Esophagus squamous epithelium (tissue), 5 donors: Measurements from ENCODE around the gene RAB40C. TPM values are rescaled to one million over a fixed set of nuclear protein-coding genes. Genes with fewer than 3 reads are reported as not detected.
A peak's percentile ranks its signal among the peaks of the same experiment; 100 is the strongest.

ENCODE experiments used
- DNase-seq: peaks from one replicate; lab custom pipeline; 2025; lab: John Stamatoyannopoulos, UW
- H3K27ac ChIP-seq, 4 donors: fragments of 200-600 bp; sonication (generic); one replicate each; pipeline ENCODE4 v1.5.1; 2016 to 2019; ENCODE audit warnings: mild to moderate bottlenecking in 1 of 4
- H3K27me3 ChIP-seq, 4 donors: fragments of 200-600 bp; sonication (generic); 1 replicate in 3 of 4; 2 replicates in 1 of 4; pipeline versions ENCODE4 v1.5.1 to v1.6.0; 2017 to 2021; ENCODE audit warnings: antibody characterized with exemption in 1 of 4
- H3K36me3 ChIP-seq, 3 donors: fragments of 200-600 bp; sonication (generic); one replicate each; pipeline ENCODE4 v1.5.1; 2016 to 2019
- H3K4me1 ChIP-seq, 3 donors: fragments of 200-600 bp; sonication (generic); one replicate each; pipeline ENCODE4 v1.5.1; 2017 to 2019
- H3K4me3 ChIP-seq, 4 donors: fragments of 200-600 bp; sonication (generic); 1 replicate in 3 of 4; 2 replicates in 1 of 4; pipeline ENCODE4 v1.5.1; 2016 to 2019; ENCODE audit warnings: mild to moderate bottlenecking in 2 of 4, moderate library complexity in 1 of 4
- H3K9me3 ChIP-seq, 3 donors: fragments of 200-600 bp; sonication (generic); one replicate each; pipeline ENCODE4 v1.5.1; 2016 to 2019
- POLR2A ChIP-seq, 4 donors: fragments of 450-650 bp; IDR thresholded peaks; one replicate each; pipeline ENCODE4 v1.6.1; 2017; ENCODE audit warnings: antibody characterized with exemption in 4 of 4, mild to moderate bottlenecking in 4 of 4, moderate library complexity in 3 of 4
- WGBS, 2 donors: methylation state at CpG; one replicate each; pipeline ENCODE4 v1.1.5; 2018; 5-methylcytosine and 5-hydroxymethylcytosine counted together
- intact Hi-C: fragments of 100-400 bp; cut with DNase I; formaldehyde crosslinking; loops from one replicate; pipeline ENCODE4 v1.15.0; 2022
- total RNA-seq, 4 donors: library from RNA; depleted of rRNA; stranded (reverse); fragments of >200 nt; gene quantifications; one replicate each; pipeline ENCODE4 v1.1.0, GENCODE V29; 2016
- TF ChIP-seq, protein P1 (sequence below), 6 experiments: fragments of 450-650 bp in 4 of 6; fragments of 200-600 bp in 2 of 6; sonication (generic) in 2 of 6; IDR thresholded peaks; one replicate each; pipeline ENCODE4 v1.5.1; 2016 to 2019; ENCODE audit warnings: antibody characterized with exemption in 6 of 6, mild to moderate bottlenecking in 4 of 6, moderate library complexity in 4 of 6
- donor health status: DM: yes; HTN: yes; CAD: no.

RAB40C gene
- total RNA-seq, 4 donors from 2014 or later = 14.2 to 31.4 (median 20.3) TPM

DNA sequence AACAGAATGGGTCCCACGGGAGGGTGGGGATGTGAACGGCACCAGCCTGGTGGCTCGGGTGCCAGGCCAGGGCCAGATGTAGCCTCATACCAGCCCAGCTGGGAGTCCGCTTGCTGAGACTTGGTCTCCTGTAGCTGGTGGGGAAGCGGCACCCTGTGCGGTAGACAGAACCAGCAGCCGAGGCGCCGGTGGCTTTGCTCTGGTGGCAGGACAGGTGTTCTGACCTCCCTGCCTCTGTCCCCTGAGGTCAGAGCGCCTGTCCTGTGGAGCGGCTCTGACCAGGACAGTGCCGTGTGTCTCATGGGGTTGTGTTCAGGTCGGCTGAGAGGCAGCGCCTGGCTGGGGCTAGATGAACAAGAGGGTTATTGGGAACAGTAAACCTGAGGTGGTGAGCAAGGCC, 20.1 kb downstream of the RAB40C start:
- intact Hi-C loops = no loop called here
- WGBS, 2 donors = 86 to 89% methylated on average over 7 to 9 of the region's 14 CpGs
- H3K27me3 ChIP-seq = no peaks in the 10 kb centered on the region
- no peak overlapping the region for H3K27ac ChIP-seq
- DNase-seq = no peak
- TF ChIP-seq, protein P1, sequence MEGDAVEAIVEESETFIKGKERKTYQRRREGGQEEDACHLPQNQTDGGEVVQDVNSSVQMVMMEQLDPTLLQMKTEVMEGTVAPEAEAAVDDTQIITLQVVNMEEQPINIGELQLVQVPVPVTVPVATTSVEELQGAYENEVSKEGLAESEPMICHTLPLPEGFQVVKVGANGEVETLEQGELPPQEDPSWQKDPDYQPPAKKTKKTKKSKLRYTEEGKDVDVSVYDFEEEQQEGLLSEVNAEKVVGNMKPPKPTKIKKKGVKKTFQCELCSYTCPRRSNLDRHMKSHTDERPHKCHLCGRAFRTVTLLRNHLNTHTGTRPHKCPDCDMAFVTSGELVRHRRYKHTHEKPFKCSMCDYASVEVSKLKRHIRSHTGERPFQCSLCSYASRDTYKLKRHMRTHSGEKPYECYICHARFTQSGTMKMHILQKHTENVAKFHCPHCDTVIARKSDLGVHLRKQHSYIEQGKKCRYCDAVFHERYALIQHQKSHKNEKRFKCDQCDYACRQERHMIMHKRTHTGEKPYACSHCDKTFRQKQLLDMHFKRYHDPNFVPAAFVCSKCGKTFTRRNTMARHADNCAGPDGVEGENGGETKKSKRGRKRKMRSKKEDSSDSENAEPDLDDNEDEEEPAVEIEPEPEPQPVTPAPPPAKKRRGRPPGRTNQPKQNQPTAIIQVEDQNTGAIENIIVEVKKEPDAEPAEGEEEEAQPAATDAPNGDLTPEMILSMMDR (IDR thresholded peaks at IDR 0.05) = no peak
- peaks cover 0 to 15% (median under 1%) of the 10 kb centered on the region in 3 donors for H3K36me3 ChIP-seq
- H3K4me1 ChIP-seq = peaks cover 11 to 47% (median 12%) of the 10 kb centered on the region in 3 donors
- no peaks in the 10 kb centered on the region for H3K9me3 ChIP-seq
- H3K4me3 ChIP-seq = no peak overlapping the region

DNA sequence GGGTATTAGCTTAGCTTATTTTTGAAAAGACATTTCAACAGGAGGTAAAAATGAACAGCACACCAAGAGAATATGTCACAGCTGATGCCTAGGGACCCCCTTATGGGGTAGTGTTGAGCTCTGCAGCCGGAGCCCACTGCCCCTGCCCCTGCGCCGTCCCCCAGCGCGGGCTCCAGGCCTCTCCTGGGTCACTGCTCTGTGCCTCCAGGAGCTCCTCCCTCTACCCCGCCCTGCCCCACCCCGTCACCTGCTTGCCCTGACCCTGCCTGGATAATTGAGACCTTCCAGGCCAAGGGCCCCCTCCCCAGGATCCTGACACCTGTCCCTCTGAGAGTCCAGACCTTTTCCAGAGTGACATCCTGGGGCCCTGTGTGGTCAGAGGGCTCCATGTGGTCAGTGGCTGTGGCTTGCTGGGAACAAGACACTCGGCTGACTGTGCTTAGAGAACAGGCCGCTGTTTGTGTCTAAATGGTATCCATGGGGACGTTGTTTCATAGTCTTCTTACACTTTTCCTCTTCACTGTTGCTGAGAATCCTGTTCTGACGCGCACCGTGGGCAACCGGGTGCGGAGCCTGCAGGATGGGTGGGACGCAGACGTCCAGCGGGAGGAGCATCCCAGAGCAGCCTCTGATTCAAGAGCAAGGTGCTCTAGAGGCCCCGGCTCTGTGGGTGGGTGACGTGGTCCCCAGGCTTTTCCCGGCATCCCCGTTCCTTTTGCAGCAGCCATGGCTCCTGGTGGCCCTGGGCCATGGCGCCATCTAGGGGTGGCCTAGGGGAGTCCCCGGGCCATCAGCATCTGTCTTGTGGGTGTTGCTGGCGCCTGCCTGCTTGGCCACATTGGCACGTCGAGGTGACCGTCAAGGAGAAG, 20.9 kb downstream of the RAB40C start:
- 37 to 47% methylated on average over 4 to 15 of the region's 28 CpGs for WGBS, 2 donors
- peaks cover 0 to 23% (median 0%) of the 10 kb centered on the region in 3 donors for H3K36me3 ChIP-seq
- DNase-seq = no peak
- no peak for TF ChIP-seq POLR2A (IDR thresholded peaks at IDR 0.05)
- TF ChIP-seq, protein P1 (IDR thresholded peaks at IDR 0.05) = peak; percentile 62 to 86 (median 71)
- intact Hi-C loops = no loop called here
- H3K4me3 ChIP-seq = no peak overlapping the region
- H3K9me3 ChIP-seq = no peaks in the 10 kb centered on the region
- H3K27me3 ChIP-seq = no peaks in the 10 kb centered on the region
- H3K4me1 ChIP-seq = peaks cover 11 to 47% (median 12%) of the 10 kb centered on the region in 3 donors
- peak overlapping the region in 2 of 4 donors; percentile 29 to 32 for H3K27ac ChIP-seq

DNA sequence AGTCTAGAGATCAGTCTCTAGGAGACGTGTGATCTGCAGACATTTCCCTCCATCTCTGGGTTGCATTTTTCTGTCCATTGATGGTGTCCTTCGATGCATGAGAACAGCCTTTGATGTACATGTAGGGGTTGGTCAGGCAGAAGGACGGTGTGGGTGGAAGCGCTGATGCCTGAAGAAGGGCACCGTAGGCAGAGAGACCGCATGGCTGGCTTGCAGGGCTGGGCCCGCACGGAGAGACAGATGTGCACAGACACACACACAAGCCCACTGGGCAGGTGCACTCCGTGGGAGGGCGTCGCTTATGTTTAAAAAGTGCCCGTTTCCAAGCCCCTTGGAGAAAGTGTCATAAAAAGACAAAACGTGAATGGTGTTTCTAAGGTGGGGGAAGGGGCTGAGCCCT, 25.3 kb downstream of the RAB40C start:
- H3K36me3 ChIP-seq = peaks cover 0 to 41% (median 0%) of the 10 kb centered on the region in 3 donors
- no peaks in the 10 kb centered on the region for H3K9me3 ChIP-seq
- H3K27ac ChIP-seq = no peak overlapping the region
- DNase-seq = no peak
- intact Hi-C loops = no loop called here
- WGBS, 2 donors = 77 to 87% methylated on average over 4 to 9 of the region's 13 CpGs
- peaks cover 8 to 23% (median 11%) of the 10 kb centered on the region in 3 donors for H3K4me1 ChIP-seq
- TF ChIP-seq, protein P1 (IDR thresholded peaks at IDR 0.05) = no peak
- TF ChIP-seq POLR2A (IDR thresholded peaks at IDR 0.05) = no peak
- no peak overlapping the region for H3K4me3 ChIP-seq
- H3K27me3 ChIP-seq = no peaks in the 10 kb centered on the region

DNA sequence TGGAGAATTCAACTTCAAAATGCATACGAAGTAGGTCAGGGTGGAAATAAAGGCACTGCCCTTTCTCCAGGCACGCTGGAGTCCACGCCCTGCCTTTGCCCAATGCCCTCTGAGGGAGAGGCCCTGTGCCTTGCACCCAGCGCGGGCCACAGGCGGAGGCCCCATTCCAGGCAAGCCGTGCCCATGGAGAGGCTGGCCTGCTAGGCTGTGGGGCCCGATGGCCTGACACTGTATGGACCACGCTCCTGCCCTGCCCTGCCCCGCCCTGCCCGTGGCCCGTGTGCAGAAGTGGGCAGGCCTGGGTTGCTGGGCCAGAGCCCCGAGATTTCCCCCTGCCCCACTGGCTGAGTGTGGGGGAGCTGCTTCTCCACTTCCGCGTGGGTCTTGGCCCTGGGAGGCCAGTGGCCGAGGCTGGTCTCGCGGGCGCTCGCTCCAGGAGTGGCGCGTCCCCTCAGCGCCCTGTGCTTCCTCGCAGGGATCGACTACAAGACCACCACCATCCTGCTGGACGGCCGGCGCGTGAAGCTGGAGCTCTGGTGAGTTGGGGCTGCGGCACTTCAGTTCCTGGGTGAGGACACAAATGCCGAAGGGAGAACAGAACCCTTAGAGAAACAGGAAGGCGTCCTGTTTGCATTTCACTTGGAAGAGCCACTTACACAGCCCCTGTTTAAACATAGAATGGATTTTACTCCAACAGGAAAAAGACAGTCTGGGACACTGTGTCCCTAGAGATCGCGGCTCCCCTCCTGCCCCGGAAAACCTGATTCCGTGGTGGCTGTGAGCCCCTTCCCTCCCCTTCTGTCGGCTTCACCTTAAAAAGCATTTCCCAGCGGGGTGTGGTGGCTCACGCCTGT, 27.1 kb downstream of the RAB40C start:
- intact Hi-C loops = no loop called here
- Histone ChIP-seq H3K9me3 (no peaks in the 10 kb centered on the region), H3K27ac (no peak overlapping the region), H3K4me3 (no peak overlapping the region), H3K4me1 (peaks cover 7 to 28% (median 9%) of the 10 kb centered on the region in 3 donors), H3K27me3 (no peaks in the 10 kb centered on the region), H3K36me3 (peaks cover 0 to 45% (median 0%) of the 10 kb centered on the region in 3 donors)
- DNase-seq = no peak
- TF ChIP-seq POLR2A (IDR thresholded peaks at IDR 0.05) = no peak
- TF ChIP-seq, protein P1 (IDR thresholded peaks at IDR 0.05) = no peak
- 92 to 95% methylated on average over 7 to 14 of the region's 39 CpGs for WGBS, 2 donors
